Activated CD4-positive, alpha-beta T cell treated with anti-CD3 and anti-CD28 coated beads, Interleukin-2, Interleukin-6, amounts not matched to agents 100 ng/mL and 50 ng/mL, durations not matched to agents 16 hours and 8 hours (primary cell): ENCODE results near the gene NDFIP1.
"Not testable (repeated sequence)": the region's sequence is repeated elsewhere in the genome, so short reads cannot be mapped to it uniquely, and the experiment has no call there.

Source experiments
- DNase-seq: peaks from one replicate; pipeline ENCODE4 v3.0.0-alpha.2; 2020

NDFIP1 gene

GRCh38 chr5:142159354-142159753 lies 50.8 kb downstream of the NDFIP1 start:
- no peak for DNase-seq

- no peak for DNase-seq
Measured at GRCh38 chr5:142164315-142164714, 55.7 kb downstream of the NDFIP1 start.

DNA sequence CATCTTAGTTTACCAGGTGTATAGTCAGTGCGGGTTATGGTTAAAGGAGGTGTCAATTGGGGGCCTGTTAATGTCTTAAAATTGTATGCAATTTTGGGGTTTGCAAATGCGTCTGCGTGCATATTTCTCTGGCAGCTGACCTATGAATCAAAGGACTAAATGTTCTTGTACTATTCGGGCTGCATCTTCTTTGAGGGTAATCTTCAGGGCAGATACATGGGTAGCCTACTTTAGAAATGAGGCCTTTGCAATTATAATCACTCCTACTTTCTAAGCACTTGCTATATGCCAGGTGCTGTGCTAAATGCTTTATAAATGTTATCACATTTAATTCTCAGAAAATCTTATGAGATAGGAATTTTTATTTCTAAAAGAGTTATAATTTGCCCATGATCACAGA lies 58.2 kb downstream of the NDFIP1 start:
- no peak for DNase-seq

GRCh38 chr5:142167458-142167857 lies 58.9 kb downstream of the NDFIP1 start:
- no peak for DNase-seq

DNA sequence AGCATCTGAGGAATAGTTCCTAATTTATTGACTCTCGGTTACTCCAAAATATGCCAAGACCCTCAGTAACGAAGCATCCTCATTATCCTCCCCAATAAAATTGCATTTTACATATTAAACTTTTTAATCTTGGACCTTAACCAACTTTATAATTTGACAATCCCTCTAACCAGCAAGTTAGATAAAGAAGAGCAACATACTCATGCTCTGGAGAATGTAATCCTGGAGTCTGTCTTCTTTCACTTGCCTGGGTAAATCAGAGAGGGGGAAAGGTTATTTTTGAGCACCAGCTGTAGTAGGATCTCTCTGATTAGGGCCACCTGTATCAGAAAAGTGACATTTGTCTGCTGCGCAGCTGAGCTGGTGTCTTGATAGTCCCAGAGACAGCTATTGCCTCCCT lies 59.8 kb downstream of the NDFIP1 start:
- DNase-seq: no peak

GRCh38 chr5:142170254-142170953 lies 61.8 kb downstream of the NDFIP1 start:
- DNase-seq: no peak

GRCh38 chr5:142171270-142171669 lies 62.7 kb downstream of the NDFIP1 start:
- no peak for DNase-seq

- DNase-seq: no peak
Measured at GRCh38 chr5:142175039-142175438, 66.5 kb downstream of the NDFIP1 start.

- DNase-seq: no peak
Measured at GRCh38 chr5:142175461-142176142, 67.0 kb downstream of the NDFIP1 start.

DNA sequence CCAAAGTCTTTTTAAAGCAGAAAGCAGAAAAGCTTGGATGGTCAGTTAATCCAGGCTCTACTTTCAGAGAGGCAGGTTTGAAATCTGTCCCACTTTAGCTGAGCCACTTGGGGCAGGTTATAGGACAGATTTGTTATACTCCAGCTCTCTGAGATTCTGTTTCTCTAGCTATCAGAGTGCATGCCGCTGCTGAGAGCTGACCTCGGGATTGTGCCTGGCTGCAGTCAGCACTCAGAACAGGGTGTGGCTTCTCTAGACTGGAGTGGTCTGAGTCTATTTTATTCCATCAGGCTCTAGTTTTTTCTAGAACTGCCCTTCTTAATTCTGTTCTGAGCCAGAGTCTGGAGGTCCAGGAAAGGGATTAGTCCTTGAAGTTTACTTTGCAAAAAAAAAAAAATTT lies 67.7 kb downstream of the NDFIP1 start:
- DNase-seq: no peak

GRCh38 chr5:142178651-142179050 lies 70.1 kb downstream of the NDFIP1 start:
- DNase-seq: no peak

DNA sequence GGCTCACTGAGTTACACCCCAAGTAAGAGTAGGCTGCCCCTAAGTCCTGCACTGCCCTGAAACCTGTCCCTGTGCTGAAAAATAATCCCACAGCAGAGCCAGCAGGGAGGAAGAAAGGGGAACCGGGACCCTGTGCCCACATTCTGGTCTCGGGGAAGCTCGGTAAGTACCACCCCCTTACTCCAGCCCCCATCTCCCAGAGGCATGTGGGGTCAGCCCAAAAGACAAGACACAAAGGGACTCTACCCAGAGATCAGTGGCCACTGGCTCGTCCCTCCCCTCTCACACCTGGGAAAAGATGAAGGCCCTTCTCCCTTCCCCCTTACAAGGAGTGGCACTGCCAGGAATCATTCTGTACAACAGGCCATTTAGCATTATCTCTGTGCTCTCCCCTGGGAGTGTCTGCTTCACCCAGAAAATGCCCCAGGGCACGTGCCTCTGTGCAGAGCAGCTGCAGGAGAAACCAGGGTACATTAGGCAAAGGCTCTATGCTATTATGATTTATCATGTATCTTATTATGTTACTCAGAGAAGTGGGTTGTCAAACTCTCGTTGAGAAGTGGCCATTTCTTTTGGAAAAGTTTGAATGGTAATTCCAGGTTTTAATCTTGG lies 71.3 kb downstream of the NDFIP1 start:
- no peak for DNase-seq

- no peak for DNase-seq
Measured at GRCh38 chr5:142181096-142181495, 72.5 kb downstream of the NDFIP1 start.

DNA sequence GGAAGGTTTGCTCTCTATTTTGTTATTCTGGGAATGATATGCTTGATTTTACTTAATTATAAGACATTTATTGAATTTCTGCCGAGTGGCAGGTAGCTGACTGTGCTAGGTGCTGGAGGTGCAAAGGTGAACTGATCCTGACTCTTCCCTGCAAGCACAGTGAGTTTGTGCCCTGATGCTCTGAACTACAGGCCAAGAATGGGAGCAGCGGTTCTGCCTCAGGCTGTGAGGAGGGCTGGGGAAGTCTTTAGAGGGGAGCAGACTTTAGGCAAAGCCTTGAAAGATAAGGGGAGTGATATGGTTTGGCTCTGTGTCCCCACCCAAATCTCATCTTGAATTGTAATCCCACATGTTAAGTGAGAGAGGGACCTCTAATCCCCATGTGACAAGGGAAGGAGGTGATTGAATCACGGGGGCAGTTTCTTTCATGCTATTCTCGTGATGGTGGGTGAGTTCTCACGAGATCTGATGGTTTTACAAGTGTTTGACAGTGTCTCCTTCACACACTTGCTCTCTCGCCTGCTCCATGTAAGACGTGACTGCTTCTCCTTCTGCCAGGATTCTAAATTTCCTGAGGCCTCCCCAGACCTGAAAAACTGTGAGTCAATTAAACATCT lies 73.1 kb downstream of the NDFIP1 start:
- no peak for DNase-seq

GRCh38 chr5:142182840-142183239 lies 74.3 kb downstream of the NDFIP1 start:
- no peak for DNase-seq

DNA sequence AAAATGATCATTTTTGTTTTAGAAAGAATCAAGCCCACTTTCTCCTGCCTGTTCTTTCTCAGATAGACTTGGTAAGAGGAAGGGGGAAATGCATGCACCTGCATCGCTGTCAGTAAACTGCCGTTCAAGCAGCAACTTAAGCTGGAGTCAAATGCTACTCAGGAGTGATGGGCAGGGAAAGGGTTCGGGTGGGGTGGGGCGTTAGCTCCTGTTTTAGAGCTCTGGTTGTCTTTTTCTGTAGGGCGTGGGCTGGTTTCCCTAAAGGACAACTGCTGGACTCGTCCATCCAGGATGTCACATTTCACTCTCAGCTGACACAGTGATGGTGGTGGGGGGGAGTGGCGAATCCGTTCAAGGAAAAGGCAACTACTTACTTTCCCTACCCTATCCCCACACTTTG lies 75.0 kb downstream of the NDFIP1 start:
- no peak for DNase-seq

- no peak for DNase-seq
Measured at GRCh38 chr5:142184988-142185387, 76.4 kb downstream of the NDFIP1 start.

DNA sequence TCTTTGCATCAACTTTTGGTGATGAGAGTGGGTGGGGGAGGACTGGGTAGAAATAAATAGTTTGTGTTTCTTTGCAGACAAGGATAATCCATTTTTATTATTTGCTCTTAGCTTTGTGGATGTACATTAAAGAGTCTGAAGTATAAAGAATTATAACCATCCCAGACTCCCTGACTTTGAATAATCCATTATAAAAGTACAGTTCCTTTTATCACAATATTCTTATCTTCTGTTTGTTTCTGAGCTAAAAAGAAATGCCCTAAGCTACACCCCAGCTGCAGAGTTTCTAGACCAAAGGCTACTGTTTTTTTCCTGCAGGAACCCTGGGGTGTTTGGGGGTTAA lies 77.9 kb downstream of the NDFIP1 start:
- no peak for DNase-seq

DNA sequence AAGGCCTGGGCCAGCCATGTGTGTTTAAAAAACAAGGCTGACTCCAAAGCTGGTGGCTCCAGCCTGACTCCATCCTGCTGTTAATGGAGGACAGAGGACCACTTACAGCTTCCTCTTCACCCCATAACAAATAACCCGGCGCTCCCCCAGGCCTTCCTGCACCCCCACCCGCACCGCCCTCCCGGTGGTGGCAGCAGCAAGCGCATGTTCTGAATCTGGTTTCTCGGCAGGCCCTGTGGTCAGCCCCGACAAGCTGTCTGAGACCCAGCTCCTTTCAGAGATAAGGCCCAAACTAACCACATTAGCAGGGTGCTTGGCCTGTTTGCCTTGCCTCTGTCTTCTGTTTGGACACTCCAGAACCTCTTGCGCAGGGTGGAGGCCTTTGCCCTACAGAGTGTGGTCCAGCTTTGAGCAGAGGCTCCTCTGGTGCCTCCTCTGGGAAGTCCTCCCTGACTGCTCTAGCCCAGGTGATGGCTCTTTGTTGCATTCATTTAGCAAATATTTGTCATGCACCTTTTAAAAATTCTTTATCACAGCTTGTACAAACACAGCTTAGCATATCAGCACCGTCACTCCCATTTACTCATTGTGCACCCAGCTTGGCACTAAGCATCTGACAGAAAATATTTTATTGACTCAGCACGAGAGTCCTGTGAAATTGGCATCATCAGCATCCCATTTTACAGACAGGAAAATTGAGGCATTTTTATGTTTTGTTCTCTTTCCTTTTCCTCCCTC lies 78.4 kb downstream of the NDFIP1 start:
- DNase-seq: no peak

- not testable (repeated sequence) for DNase-seq
Measured at GRCh38 chr5:142188691-142189090, 80.1 kb downstream of the NDFIP1 start.

GRCh38 chr5:142189813-142190212 lies 81.2 kb downstream of the NDFIP1 start:
- no peak for DNase-seq

DNA sequence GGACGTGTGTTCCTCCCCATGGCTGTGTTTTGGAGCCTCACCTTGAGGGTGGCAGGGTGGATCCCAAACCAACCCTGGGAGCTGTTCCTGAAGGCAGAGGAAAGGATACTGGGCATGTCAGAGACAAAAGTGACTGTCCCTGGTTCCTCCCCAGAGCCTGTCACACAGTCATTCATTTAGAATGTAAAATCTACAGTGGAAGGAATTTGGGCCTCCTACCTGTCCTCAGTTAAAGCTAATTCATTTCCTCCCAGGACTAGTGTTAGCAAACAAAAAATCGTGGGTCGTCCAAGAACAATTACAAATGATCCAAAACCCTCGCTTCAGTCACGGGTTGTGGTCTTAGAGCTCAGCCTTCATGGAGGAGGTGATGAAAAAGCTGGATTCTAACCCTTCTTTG lies 83.2 kb downstream of the NDFIP1 start:
- no peak for DNase-seq
